GM12873 (cell line): ENCODE data around the gene HLTF.

Experiments used
- CTCF ChIP-seq: IDR thresholded peaks from 2 replicates; pipeline ENCODE4 v1.5.1; 2012; ENCODE audit warnings: low read depth, mild to moderate bottlenecking, moderate library complexity, low read length, control low read depth; ENCODE audit not compliant: insufficient read depth; ENCODE audit errors: missing control alignments

HLTF gene

GRCh38 chr3:149010504-149010951 is 75.8 kb downstream of the HLTF start:
- no peak for TF ChIP-seq CTCF

- no peak for TF ChIP-seq CTCF
These were observed 76.6 kb downstream of the HLTF start for GRCh38 chr3:149009732-149010131.

- TF ChIP-seq CTCF, result no peak
These were observed 78.6 kb downstream of the HLTF start for GRCh38 chr3:149007567-149008257.

- TF ChIP-seq CTCF, result no peak
These were observed 80.9 kb downstream of the HLTF start for GRCh38 chr3:149005416-149005815.

- no peak for TF ChIP-seq CTCF
These were observed 81.7 kb downstream of the HLTF start for GRCh38 chr3:149004622-149005021.

- no peak for TF ChIP-seq CTCF
These were observed 82.6 kb downstream of the HLTF start for GRCh38 chr3:149003653-149004305.

- TF ChIP-seq CTCF, result no peak
These were observed 84.6 kb downstream of the HLTF start for GRCh38 chr3:149001727-149002126.
